Keratinocyte (primary cell): ENCODE measurements around the gene LUC7L3. TPM values are rescaled to one million over a fixed set of nuclear protein-coding genes. Genes with fewer than 3 reads are reported as not detected.

Experiments used
- DNase-seq: peaks from one replicate; pipeline ENCODE4 v3.0.0-alpha.2; 2011; ENCODE audit warnings: low read depth, missing footprints, low spot score
- FAIRE-seq: peaks from 2 replicates; lab custom pipeline; 2011; peaks lifted over from hg19 to GRCh38; lab: Jason Lieb, UNC
- H2AFZ ChIP-seq: 2 replicates; pipeline ENCODE4 v1.6.0; 2012; ENCODE audit warnings: low read length, control low read depth, inconsistent platforms; ENCODE audit not compliant: control insufficient read depth
- H3K27ac ChIP-seq: 2 replicates; pipeline ENCODE4 v1.5.1; 2011; ENCODE audit warnings: low read length; ENCODE audit not compliant: control insufficient read depth, insufficient read depth
- H3K27me3 ChIP-seq: 3 replicates; pipeline ENCODE4 v1.6.0; 2011; ENCODE audit warnings: low read length; ENCODE audit not compliant: control insufficient read depth, insufficient read depth; ENCODE audit errors: extremely low read depth
- H3K36me3 ChIP-seq, 2 experiments: 2 replicates in 1 of 2; 3 replicates in 1 of 2; pipeline ENCODE4 v1.5.1; 2011; ENCODE audit warnings: low read length in 2 of 2, mild to moderate bottlenecking in 1 of 2; ENCODE audit not compliant: control insufficient read depth in 2 of 2, insufficient read depth in 2 of 2; ENCODE audit errors: extremely low read depth in 1 of 2
- H3K4me1 ChIP-seq: 3 replicates; pipeline ENCODE4 v1.5.1; 2011; ENCODE audit warnings: low read length; ENCODE audit not compliant: control insufficient read depth, insufficient read depth; ENCODE audit errors: extremely low read depth
- H3K4me2 ChIP-seq: 3 replicates; pipeline ENCODE4 v1.6.0; 2011; ENCODE audit warnings: low read depth, low read length; ENCODE audit not compliant: control insufficient read depth, insufficient read depth; ENCODE audit errors: extremely low read depth
- H3K4me3 ChIP-seq, 3 experiments: fragments of 200-600 bp in 1 of 3; sonication (generic) in 1 of 3; 2 replicates in 2 of 3; 3 replicates in 1 of 3; pipeline ENCODE4 v1.5.1; 2011 to 2016; ENCODE audit warnings: low read length in 3 of 3, mild to moderate bottlenecking in 3 of 3, control low read depth in 2 of 3, inconsistent platforms in 1 of 3, low read depth in 1 of 3, mixed read lengths in 1 of 3, mixed run types in 1 of 3, moderate library complexity in 1 of 3; ENCODE audit not compliant: control insufficient read depth in 2 of 3, insufficient read depth in 2 of 3; ENCODE audit errors: extremely low read depth in 1 of 3
- H3K79me2 ChIP-seq: 2 replicates; pipeline ENCODE4 v1.6.0; 2012; ENCODE audit warnings: low read length; ENCODE audit not compliant: control insufficient read depth, insufficient read depth
- H3K9ac ChIP-seq: 3 replicates; pipeline ENCODE4 v1.6.0; 2011; ENCODE audit warnings: low read length; ENCODE audit not compliant: control insufficient read depth, insufficient read depth; ENCODE audit errors: extremely low read depth
- H3K9me1 ChIP-seq: 3 replicates; pipeline ENCODE4 v1.6.0; 2011; ENCODE audit warnings: low read length; ENCODE audit not compliant: control insufficient read depth, insufficient read depth; ENCODE audit errors: extremely low read depth
- H3K9me3 ChIP-seq: 2 replicates; pipeline ENCODE4 v1.5.1; 2012; ENCODE audit warnings: low read depth, low read length; ENCODE audit not compliant: control insufficient read depth
- H4K20me1 ChIP-seq: 3 replicates; pipeline ENCODE4 v1.6.0; 2011; ENCODE audit warnings: low read length; ENCODE audit not compliant: control insufficient read depth, insufficient read depth; ENCODE audit errors: extremely low read depth
- CTCF ChIP-seq, 3 experiments: IDR thresholded peaks in 1 of 3; conservative IDR thresholded peaks in 1 of 3; optimal IDR thresholded peaks in 1 of 3; 2 replicates in 2 of 3; 3 replicates in 1 of 3; pipeline versions ENCODE3 to v1.5.1; 2011; ENCODE audit warnings: low read length in 3 of 3, mild to moderate bottlenecking in 3 of 3, moderate library complexity in 2 of 3, control low read depth in 1 of 3, inconsistent platforms in 1 of 3; ENCODE audit not compliant: insufficient read depth in 2 of 3; ENCODE audit errors: extremely low read depth in 1 of 3
- EZH2 ChIP-seq: IDR thresholded peaks from one replicate; pipeline ENCODE4 v1.6.1; 2012; ENCODE audit warnings: inconsistent platforms, mild to moderate bottlenecking, low read length, moderate library complexity
- dilution Hi-C: fragments of 300-500 bp; cut with MboI; formaldehyde crosslinking; loops from one replicate; pipeline ENCODE4 v1.7.0; 2020; ENCODE audit warnings: low sequenced_read_pairs; ENCODE audit not compliant: extremely low pct_ligation_motif_present
- polyA plus RNA-seq, 5 experiments: library from polyadenylated mRNA; depleted of rRNA in 3 of 5; stranded (reverse) in 3 of 5; stranded (forward) in 1 of 5; unstranded in 1 of 5; fragments of >200 nt; gene quantifications; 1 replicate in 1 of 5; 2 replicates in 3 of 5; 3 replicates in 1 of 5; pipeline versions ENCODE4 v1.2.1 to v1.2.3, GENCODE V29; 2011 to 2012; ENCODE audit warnings: missing spikeins in 2 of 5, low read depth in 1 of 5, low replicate concordance in 1 of 5

Gene LUC7L3
- polyA plus RNA-seq, 1 donor (not counting 4 experiments of a cell fraction or from before 2014, with no cell fraction given) = 92.4 TPM

GRCh38 chr17:50691550-50692447, 27.6 kb upstream of the LUC7L3 start:
- Histone ChIP-seq H3K4me2 (no peak overlapping the region), H3K79me2 (no peaks in the 10 kb centered on the region), H3K36me3 (peaks cover 23 to 45% of the 10 kb centered on the region in 2 experiments), H2AFZ (no peak overlapping the region), H3K9me1 (no peaks in the 10 kb centered on the region), H3K27me3 (no peaks in the 10 kb centered on the region), H3K9me3 (no peaks in the 10 kb centered on the region), H3K4me3 (no peak overlapping the region), H3K4me1 (peaks cover 12% of the 10 kb centered on the region), H3K9ac (no peak overlapping the region), H3K27ac (no peak overlapping the region), H4K20me1 (peaks cover 2% of the 10 kb centered on the region)
- no peak for FAIRE-seq
- no peak for DNase-seq
- TF ChIP-seq EZH2 (no peak), CTCF (optimal IDR thresholded peaks at IDR 0.05 in 1 of 3, IDR thresholded peaks at IDR 0.05 in 1 of 3, conservative IDR thresholded peaks at IDR 0.05 in 1 of 3; ENCODE audit: extremely low read depth in 1 of 3, insufficient read depth in 2 of 3, low read length in 3 of 3) (no peak)
- dilution Hi-C loops = no loop called here

GRCh38 chr17:50692448-50693035, 26.9 kb upstream of the LUC7L3 start:
- no peak for FAIRE-seq
- no peak overlapping the region for H3K9ac ChIP-seq
- H4K20me1 ChIP-seq = peaks cover 2% of the 10 kb centered on the region
- H3K9me1 ChIP-seq = no peaks in the 10 kb centered on the region
- H3K27me3 ChIP-seq = no peaks in the 10 kb centered on the region
- H2AFZ ChIP-seq = no peak overlapping the region
- no peaks in the 10 kb centered on the region for H3K79me2 ChIP-seq
- H3K36me3 ChIP-seq = peaks cover 24 to 52% of the 10 kb centered on the region in 2 experiments
- H3K4me3 ChIP-seq = no peak overlapping the region
- dilution Hi-C loops = no loop called here
- no peak overlapping the region for H3K27ac ChIP-seq
- H3K4me2 ChIP-seq = no peak overlapping the region
- no peaks in the 10 kb centered on the region for H3K9me3 ChIP-seq
- DNase-seq = no peak
- TF ChIP-seq EZH2 (no peak), CTCF (optimal IDR thresholded peaks at IDR 0.05 in 1 of 3, IDR thresholded peaks at IDR 0.05 in 1 of 3, conservative IDR thresholded peaks at IDR 0.05 in 1 of 3; ENCODE audit: extremely low read depth in 1 of 3, insufficient read depth in 2 of 3, low read length in 3 of 3) (no peak)
- H3K4me1 ChIP-seq = peaks cover 8% of the 10 kb centered on the region
